Type B pancreatic cell (in vitro differentiated cells): ENCODE results near the gene PIEZO1. TPM values are rescaled to one million over a fixed set of nuclear protein-coding genes. Genes with fewer than 3 reads are reported as not detected.
"Not testable (repeated sequence)": the region's sequence is repeated elsewhere in the genome, so short reads cannot be mapped to it uniquely, and the experiment has no call there.

Experiments
- DNase-seq: peaks from one replicate; pipeline ENCODE4 v3.0.0; 2021; ENCODE audit warnings: mixed read lengths; ENCODE audit not compliant: unreplicated experiment; ENCODE audit errors: extremely low spot score
- H3K27ac Mint-ChIP-seq: 2 replicates; pipeline ENCODE4 v1.8.0; 2021; ENCODE audit warnings: mild to moderate bottlenecking, mixed read lengths
- H3K27me3 Mint-ChIP-seq: 2 replicates; pipeline ENCODE4 v1.8.0; 2021; ENCODE audit warnings: mixed read lengths
- H3K36me3 Mint-ChIP-seq: 2 replicates; pipeline ENCODE4 v1.8.0; 2021; ENCODE audit warnings: mixed read lengths
- H3K4me1 Mint-ChIP-seq: one replicate; pipeline ENCODE4 v1.8.0; 2021; ENCODE audit warnings: mixed read lengths; ENCODE audit not compliant: unreplicated experiment
- H3K4me3 Mint-ChIP-seq: 2 replicates; pipeline ENCODE4 v1.8.0; 2021; ENCODE audit warnings: mild to moderate bottlenecking, mixed read lengths
- H3K9me3 Mint-ChIP-seq: 2 replicates; pipeline ENCODE4 v1.8.0; 2021; ENCODE audit warnings: mixed read lengths
- total RNA-seq: library from RNA; stranded (reverse); gene quantifications from 2 replicates; pipeline ENCODE4 v1.2.1, GENCODE V29; 2021; ENCODE audit warnings: low replicate concordance
- TF ChIP-seq, protein P1 (sequence below): fragments of 200-600 bp; sonication (generic); conservative IDR thresholded peaks from 2 replicates; pipeline ENCODE4 v1.5.0; 2021; ENCODE audit warnings: antibody characterized with exemption, mild to moderate bottlenecking

The PIEZO1 gene
- total RNA-seq, 1 donor from 2014 or later, result 33.3 TPM

DNA sequence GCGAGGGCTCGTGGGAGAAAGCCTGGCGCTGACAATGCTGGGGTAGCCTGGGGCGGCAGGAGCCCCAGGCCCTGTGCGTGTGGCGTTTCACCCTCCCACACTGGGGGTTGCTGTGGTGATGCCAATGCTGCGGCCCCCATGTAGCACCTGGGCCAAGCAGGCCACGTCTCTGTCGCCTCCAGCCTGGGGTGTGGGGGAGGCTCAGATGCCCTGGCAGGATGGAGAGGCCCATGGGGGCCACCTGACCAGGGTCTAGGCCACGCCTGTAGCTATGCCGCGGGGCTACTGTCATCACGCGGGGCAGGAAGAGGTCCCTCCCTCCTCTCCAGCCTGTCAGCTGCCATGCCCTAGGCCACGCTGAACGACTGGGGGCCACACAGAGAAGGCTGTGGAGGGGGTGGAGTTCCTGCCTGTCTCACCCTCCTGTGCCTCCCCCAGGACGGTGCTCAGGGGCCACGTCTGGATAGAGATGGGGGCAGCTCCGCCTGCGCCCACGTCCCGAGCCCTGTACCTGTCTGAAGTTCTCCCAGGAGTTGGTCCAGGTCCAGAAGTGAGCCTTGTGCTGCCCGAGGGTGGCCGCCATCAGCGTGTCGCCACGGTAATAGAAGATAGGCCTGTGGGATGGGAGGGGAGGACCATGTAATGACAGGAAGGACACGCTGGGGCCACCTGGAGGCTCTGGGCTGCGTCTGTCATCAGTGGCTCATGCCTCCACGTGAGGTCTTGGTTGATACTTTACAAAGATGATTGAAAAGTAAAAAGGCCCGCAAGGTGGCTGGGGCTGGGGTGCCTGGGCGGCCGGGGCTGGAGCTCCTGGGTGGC lies 39.4 kb upstream of the PIEZO1 start:
- Mint-ChIP-seq H3K27me3 (no peaks in the 10 kb centered on the region), H3K4me1 (no peaks in the 10 kb centered on the region), H3K36me3 (no peaks in the 10 kb centered on the region), H3K4me3 (no peak overlapping the region), H3K27ac (no peak overlapping the region), H3K9me3 (no peaks in the 10 kb centered on the region)
- no peak for DNase-seq
- TF ChIP-seq, protein P1, sequence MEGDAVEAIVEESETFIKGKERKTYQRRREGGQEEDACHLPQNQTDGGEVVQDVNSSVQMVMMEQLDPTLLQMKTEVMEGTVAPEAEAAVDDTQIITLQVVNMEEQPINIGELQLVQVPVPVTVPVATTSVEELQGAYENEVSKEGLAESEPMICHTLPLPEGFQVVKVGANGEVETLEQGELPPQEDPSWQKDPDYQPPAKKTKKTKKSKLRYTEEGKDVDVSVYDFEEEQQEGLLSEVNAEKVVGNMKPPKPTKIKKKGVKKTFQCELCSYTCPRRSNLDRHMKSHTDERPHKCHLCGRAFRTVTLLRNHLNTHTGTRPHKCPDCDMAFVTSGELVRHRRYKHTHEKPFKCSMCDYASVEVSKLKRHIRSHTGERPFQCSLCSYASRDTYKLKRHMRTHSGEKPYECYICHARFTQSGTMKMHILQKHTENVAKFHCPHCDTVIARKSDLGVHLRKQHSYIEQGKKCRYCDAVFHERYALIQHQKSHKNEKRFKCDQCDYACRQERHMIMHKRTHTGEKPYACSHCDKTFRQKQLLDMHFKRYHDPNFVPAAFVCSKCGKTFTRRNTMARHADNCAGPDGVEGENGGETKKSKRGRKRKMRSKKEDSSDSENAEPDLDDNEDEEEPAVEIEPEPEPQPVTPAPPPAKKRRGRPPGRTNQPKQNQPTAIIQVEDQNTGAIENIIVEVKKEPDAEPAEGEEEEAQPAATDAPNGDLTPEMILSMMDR, result no peak

DNA sequence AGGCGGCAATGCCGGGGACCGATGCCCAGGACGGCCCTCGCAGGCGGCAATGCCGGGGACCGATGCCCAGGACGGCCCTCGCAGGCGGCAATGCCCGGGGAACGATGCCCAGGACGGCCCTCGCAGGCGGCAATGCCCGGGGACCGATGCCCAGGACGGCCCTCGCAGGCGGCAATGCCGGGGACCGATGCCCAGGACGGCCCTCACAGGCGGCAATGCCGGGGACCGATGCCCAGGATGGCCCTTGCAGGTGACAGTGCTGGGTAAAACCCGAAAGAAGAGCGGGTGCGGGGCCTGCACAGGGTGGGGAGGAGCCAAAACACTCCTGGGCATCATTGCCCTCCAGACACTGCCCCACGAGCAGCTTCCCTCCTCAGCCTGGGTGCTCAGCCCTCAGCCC lies 38.6 kb upstream of the PIEZO1 start:
- H3K27me3 Mint-ChIP-seq, H3K4me3 Mint-ChIP-seq, H3K36me3 Mint-ChIP-seq, DNase-seq, H3K9me3 Mint-ChIP-seq, H3K27ac Mint-ChIP-seq, H3K4me1 Mint-ChIP-seq: not testable (repeated sequence)

DNA sequence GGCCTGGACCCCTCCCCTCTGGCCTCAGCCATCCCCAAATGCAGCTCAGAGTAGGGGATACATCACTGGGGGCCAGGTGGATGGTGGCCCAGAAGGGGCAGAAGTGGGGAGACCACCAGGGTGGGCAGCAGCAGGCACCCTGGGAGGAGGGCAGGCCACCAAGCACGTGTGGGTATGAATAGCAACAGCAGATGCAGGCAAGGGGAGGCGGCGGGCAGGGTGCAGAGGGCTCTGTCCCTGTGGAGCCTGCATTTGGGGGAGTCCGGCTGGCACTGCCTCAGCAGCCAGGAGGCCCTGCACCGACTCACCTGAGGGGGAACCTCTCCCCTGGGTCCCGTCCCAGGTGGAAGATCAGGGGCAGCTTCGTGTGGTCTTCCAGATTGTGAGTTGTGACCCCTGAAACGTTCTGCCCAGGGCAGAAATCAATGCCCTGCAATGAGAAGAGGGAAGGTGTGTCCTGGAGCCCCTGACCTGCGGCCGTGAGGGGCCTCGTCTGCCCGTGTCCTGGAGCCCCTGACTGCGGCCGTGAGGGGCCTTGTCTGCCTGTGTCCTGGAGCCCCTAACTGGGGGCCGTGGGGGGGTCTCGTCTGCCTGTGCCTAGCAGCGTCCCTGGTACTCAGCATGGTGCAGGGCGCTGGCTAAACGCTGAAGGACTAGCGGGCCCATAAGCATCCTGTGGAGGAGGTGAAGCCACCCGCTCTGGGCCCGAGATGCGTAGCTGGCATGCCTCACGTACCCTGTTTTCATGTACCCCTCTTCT lies 37.4 kb upstream of the PIEZO1 start:
- H3K27ac Mint-ChIP-seq, result no peak overlapping the region
- no peaks in the 10 kb centered on the region for H3K9me3 Mint-ChIP-seq
- no peaks in the 10 kb centered on the region for H3K4me1 Mint-ChIP-seq
- TF ChIP-seq, protein P1, result no peak
- DNase-seq, result no peak
- H3K4me3 Mint-ChIP-seq, result no peak overlapping the region
- no peaks in the 10 kb centered on the region for H3K36me3 Mint-ChIP-seq
- H3K27me3 Mint-ChIP-seq, result no peaks in the 10 kb centered on the region

DNA sequence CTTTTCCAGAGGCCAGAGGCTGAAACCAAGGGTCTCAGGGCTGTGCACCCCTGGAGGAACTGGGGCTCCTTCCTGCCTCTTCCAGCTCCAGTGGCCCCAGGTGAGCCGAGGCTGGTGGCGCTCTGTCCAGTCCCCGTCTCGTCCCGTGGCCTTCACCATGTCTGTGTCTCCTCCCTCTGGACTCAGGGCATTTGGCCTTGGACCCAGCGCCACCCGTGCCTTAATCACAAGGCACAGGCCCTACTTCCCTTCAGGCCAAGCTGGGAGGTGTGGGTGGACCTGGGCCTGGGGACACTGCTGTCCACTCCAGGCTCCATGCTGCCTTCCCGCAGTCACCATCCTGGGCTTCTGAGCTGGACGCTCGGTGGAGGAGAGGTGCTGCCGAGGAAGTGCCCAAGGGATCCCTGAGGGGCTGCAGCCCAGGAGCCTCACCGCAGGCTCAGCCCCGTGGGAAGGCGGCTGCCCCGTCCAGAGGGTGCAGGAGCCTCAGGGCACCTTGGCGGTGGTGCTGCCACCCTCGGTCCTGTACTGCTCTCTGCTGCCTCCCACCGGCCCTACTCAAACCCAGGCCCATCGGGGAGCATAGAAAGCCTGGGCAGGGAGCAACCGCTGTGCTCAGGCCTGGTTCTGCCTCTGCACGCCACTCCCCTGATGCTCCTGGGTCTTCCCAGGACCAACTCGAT lies 36.3 kb upstream of the PIEZO1 start:
- TF ChIP-seq, protein P1, result no peak
- H3K4me1 Mint-ChIP-seq, result no peaks in the 10 kb centered on the region
- no peaks in the 10 kb centered on the region for H3K36me3 Mint-ChIP-seq
- H3K9me3 Mint-ChIP-seq, result no peaks in the 10 kb centered on the region
- no peak overlapping the region for H3K27ac Mint-ChIP-seq
- no peaks in the 10 kb centered on the region for H3K27me3 Mint-ChIP-seq
- no peak overlapping the region for H3K4me3 Mint-ChIP-seq
- DNase-seq, result no peak

DNA sequence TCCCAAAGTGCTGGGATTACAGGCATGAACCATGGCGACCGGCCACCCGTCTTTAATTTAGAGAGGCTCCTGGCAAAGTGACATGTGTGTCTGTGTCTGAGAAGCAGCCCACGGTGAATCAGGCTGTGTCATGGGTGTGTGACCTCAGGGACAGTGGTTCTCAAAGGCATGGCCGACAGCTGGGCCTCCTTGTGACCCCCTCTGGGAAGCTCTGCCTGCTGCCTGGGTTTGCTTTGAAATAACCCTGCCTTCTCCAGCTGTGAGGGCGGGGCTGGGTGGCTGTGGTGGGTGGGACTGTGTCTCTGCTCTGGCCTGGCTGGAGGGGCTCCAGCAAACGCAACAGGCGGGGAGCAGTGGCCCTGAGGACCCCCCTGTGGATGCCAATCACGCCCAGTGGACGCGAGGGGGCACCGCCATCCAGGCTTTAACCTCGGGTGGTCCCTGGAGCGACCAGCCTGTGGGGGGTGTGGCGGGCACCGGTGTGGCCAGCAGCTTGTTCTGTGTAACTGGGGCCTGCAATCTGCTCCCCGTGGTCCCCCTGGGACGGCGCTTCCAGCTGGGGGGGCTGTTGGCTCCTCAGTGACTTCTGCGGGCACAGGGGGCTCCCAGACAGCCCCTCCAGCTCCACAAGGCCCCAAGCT lies 35.5 kb upstream of the PIEZO1 start:
- H3K4me3 Mint-ChIP-seq, result no peak overlapping the region

More for the DNA sequence above, 35.5 kb upstream of the PIEZO1 start:
- DNase-seq, result no peak
- no peaks in the 10 kb centered on the region for H3K9me3 Mint-ChIP-seq
- TF ChIP-seq, protein P1, result no peak
- H3K27me3 Mint-ChIP-seq, result no peaks in the 10 kb centered on the region
- no peak overlapping the region for H3K27ac Mint-ChIP-seq
- no peaks in the 10 kb centered on the region for H3K4me1 Mint-ChIP-seq
- no peaks in the 10 kb centered on the region for H3K36me3 Mint-ChIP-seq
